ENCODE data around the gene LRRC26. TPM values are rescaled to one million over a fixed set of nuclear protein-coding genes. Genes with fewer than 3 reads are reported as not detected.

LRRC26 gene
- total RNA-seq, 1 donor from 2014 or later: not detected

- no peaks in the 10 kb centered on the region for H3K9me3 ChIP-seq
- H3K4me1 ChIP-seq: peaks cover 35% of the 10 kb centered on the region
- H3K27me3 ChIP-seq: no peaks in the 10 kb centered on the region
- H3K27ac ChIP-seq: no peak overlapping the region
- intact Hi-C loops (cut with DNase I): no loop called here
- H3K4me3 ChIP-seq: peak overlapping the region; percentile 83
- ATAC-seq (no peak), DNase-seq (no peak)
- TF ChIP-seq CTCF (IDR thresholded peaks at IDR 0.05): no peak
- H3K36me3 ChIP-seq: no peaks in the 10 kb centered on the region
Observed at GRCh38 chr9:137206602-137207001, 36.8 kb upstream of the LRRC26 start.

GRCh38 chr9:137205126-137206069, 35.5 kb upstream of the LRRC26 start, which contains the start of the genes NDOR1 and TMEM203:
NDOR1 (plus strand) TSS chr9:137205700; CDS start chr9:137205778, 78 bp downstream.
TMEM203 (minus strand) TSS chr9:137205648; CDS start chr9:137205414, 234 bp downstream.
- no peak for TF ChIP-seq CTCF (IDR thresholded peaks at IDR 0.05)
- H3K36me3 ChIP-seq: no peaks in the 10 kb centered on the region
- peak; percentile 76 for ATAC-seq
- intact Hi-C loops (cut with DNase I): no loop called here
- H3K9me3 ChIP-seq: no peaks in the 10 kb centered on the region
- H3K27me3 ChIP-seq: no peaks in the 10 kb centered on the region
- peak within 1 kb of the TSS; percentile 80 for H3K27ac ChIP-seq
- H3K4me1 ChIP-seq: peaks cover 41% of the 10 kb centered on the region
- peak; percentile 97 for DNase-seq
- H3K4me3 ChIP-seq: peak within 1 kb of the TSS; percentile 83

- no peak for DNase-seq
- Histone ChIP-seq H3K9me3 (no peaks in the 10 kb centered on the region), H3K27ac (peak overlapping the region; percentile 80), H3K4me3 (peak overlapping the region; percentile 83), H3K36me3 (no peaks in the 10 kb centered on the region), H3K4me1 (peaks cover 42% of the 10 kb centered on the region), H3K27me3 (no peaks in the 10 kb centered on the region)
- intact Hi-C loops (cut with DNase I): no loop called here
- TF ChIP-seq CTCF (IDR thresholded peaks at IDR 0.05): no peak
- no peak for ATAC-seq
Observed at GRCh38 chr9:137204731-137205125, 34.9 kb upstream of the LRRC26 start.

- intact Hi-C loops (cut with DNase I): no loop called here
- H3K9me3 ChIP-seq: no peaks in the 10 kb centered on the region
- TF ChIP-seq CTCF (IDR thresholded peaks at IDR 0.05): no peak
- DNase-seq (no peak), ATAC-seq (no peak)
- no peak overlapping the region for H3K27ac ChIP-seq
- H3K4me1 ChIP-seq: peaks cover 58% of the 10 kb centered on the region
- H3K4me3 ChIP-seq: no peak overlapping the region
- H3K27me3 ChIP-seq: no peaks in the 10 kb centered on the region
- H3K36me3 ChIP-seq: no peaks in the 10 kb centered on the region
Observed at GRCh38 chr9:137202966-137203365, 33.1 kb upstream of the LRRC26 start.

GRCh38 chr9:137201205-137201868, 31.5 kb upstream of the LRRC26 start:
- no peak for TF ChIP-seq CTCF (IDR thresholded peaks at IDR 0.05)
- no peak for DNase-seq
- no peak for ATAC-seq
- Histone ChIP-seq H3K36me3 (no peaks in the 10 kb centered on the region), H3K4me1 (peaks cover 52% of the 10 kb centered on the region), H3K27ac (peak overlapping the region; percentile 87), H3K27me3 (no peaks in the 10 kb centered on the region), H3K9me3 (no peaks in the 10 kb centered on the region), H3K4me3 (peak overlapping the region; percentile 69)
- intact Hi-C loops (cut with DNase I): no loop called here
